22Rv1 (cell line): ENCODE measurements around the gene DDAH1.

Source experiments
- H3K27ac ChIP-seq: fragments of 450-650 bp; 2 replicates; pipeline ENCODE4 v1.5.1; 2017
- CTCF ChIP-seq: fragments of 450-650 bp; IDR thresholded peaks from 2 replicates; pipeline ENCODE4 v1.5.1; 2017; ENCODE audit warnings: mild to moderate bottlenecking
- ZFX ChIP-seq: fragments of 450-650 bp; IDR thresholded peaks from 2 replicates; pipeline ENCODE4 v1.6.1; 2017; ENCODE audit warnings: antibody characterized with exemption, borderline replicate concordance

The DDAH1 gene

DNA sequence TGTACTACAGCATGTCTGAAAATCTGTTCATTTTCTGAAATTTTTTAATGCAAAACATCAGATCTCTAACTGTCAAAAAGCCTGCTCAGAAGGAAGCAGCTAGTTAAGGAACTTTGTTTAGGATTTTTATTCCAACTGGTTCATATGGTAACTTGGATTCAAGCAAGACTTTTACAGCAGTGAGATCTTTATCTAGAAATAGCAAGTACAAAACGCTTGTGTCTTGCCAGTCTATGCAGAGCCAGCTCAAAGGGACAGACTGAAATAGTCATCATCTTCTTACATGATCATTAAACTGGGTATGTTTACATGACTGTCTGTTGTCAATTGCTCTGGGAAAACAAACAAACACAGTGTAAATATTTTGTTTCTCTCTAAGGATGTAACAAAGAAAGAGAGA, 37.6 kb downstream of the DDAH1 start:
- TF ChIP-seq CTCF (no peak), ZFX (no peak)
- H3K27ac ChIP-seq, result peak overlapping the region; percentile 39

DNA sequence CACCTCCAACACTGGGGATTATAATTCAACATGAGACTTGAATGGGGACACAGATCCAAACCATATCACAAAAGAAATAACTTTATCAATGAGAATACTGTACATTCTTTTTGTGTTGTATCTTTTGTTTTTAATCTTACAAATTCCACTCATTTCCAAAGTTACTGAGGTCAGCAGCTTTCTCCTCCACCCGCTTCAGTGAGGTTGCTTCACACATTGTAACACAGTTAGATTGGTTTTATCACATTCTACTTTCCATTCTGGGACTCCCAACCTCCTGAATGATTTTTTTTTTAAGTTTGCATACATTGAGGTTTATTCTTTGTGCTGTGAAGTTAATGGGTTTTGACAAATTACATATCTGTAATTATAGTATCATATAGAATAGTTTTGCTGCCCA, 43.8 kb downstream of the DDAH1 start:
- TF ChIP-seq ZFX (no peak), CTCF (no peak)
- no peak overlapping the region for H3K27ac ChIP-seq

- no peak for TF ChIP-seq CTCF
- TF ChIP-seq ZFX, result no peak
- H3K27ac ChIP-seq, result no peak overlapping the region
Measured at GRCh38 chr1:85420199-85420598, 44.8 kb downstream of the DDAH1 start.

- no peak overlapping the region for H3K27ac ChIP-seq
- no peak for TF ChIP-seq CTCF
- no peak for TF ChIP-seq ZFX
Measured at GRCh38 chr1:85417876-85418275, 47.1 kb downstream of the DDAH1 start.

- no peak overlapping the region for H3K27ac ChIP-seq
- TF ChIP-seq CTCF (no peak), ZFX (no peak)
Measured at GRCh38 chr1:85417017-85417416, 47.9 kb downstream of the DDAH1 start.

- TF ChIP-seq ZFX, result no peak
- TF ChIP-seq CTCF, result no peak
- H3K27ac ChIP-seq, result no peak overlapping the region
Measured at GRCh38 chr1:85413169-85413568, 51.8 kb downstream of the DDAH1 start.

DNA sequence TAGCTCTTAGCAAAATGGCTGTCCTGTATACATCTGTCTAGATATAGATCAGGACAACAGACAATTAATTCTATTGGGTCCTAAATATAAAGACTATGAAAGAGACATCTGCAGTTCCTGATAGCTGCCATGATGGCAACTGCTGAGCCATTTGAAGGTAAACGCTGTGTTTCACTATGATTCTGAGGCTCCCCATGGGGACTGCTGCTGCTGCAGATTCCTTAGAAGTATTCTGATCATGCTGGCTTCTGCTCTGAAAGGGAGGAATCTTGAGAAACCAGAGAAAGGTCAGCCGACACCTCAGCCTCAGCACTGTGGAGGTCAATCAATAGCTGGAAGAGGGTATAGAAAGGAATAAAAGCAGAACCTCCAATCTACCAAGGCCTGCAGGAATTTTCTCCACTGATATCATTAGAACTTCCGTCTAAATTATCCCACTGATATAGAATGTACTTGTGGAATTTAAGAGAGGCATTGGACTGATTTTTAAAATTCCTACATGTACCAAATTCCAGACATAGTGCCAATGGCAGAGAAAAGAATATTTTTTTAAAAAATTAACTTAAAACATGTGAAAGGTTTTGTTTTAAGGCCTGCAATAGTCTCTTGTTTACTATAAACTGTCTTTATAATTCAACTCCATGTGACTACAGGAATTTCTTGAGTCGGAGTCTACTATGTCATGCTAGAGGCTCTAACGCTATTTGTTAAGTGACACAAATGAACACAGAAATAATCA, 53.2 kb downstream of the DDAH1 start:
- H3K27ac ChIP-seq, result no peak overlapping the region
- no peak for TF ChIP-seq CTCF
- TF ChIP-seq ZFX, result no peak
